HCT116 (cell line): Measurements from ENCODE around the gene DNAJA4. TPM values are rescaled to one million over a fixed set of nuclear protein-coding genes. Genes with fewer than 3 reads are reported as not detected.

Experiments used
- ATAC-seq: fragments of 200-7000 bp; cut with Tn5 transposase; 2 replicates; pipeline ENCODE4 v1.9.1; 2020; ENCODE audit warnings: mild to moderate bottlenecking, moderate library complexity
- BruUV-seq: library from RNA; stranded (reverse); fragments of 400-500 nt; replicated peaks from 2 replicates; lab custom pipeline; 2021; lab: Mats Ljungman, UMichigan
- CTCF ChIA-PET: fragments of 300-600 bp; sonication (Branson Sonifier 250); formaldehyde crosslinking; loops from one replicate; lab custom pipeline; 2021; ENCODE audit warnings: antibody characterized with exemption; lab: Charles Lee
- POLR2A ChIA-PET: fragments of 300-600, 350-600 bp; sonication (Branson Sonifier 250); formaldehyde crosslinking; loops from one replicate; lab custom pipeline; 2021; ENCODE audit warnings: antibody characterized with exemption; lab: Charles Lee
- RAD21 ChIA-PET, 2 experiments: fragments of 300-600 bp; sonication (Branson Sonifier 250); formaldehyde crosslinking; loops; one replicate each; lab custom pipeline; 2023; ENCODE audit warnings: low total read pairs in 2 of 2; ENCODE audit not compliant: uncharacterized antibody in 2 of 2, unreplicated experiment in 2 of 2, low non-redundant PET in 1 of 2; lab: Charles Lee
- DNase-seq: peaks from one replicate; pipeline ENCODE4 v3.0.0-alpha.2; 2010; ENCODE audit warnings: low read depth, low spot score
- H2AFZ ChIP-seq: fragments of 200-600 bp; shearing (Covaris generic), sonication (generic); 2 replicates; pipeline ENCODE4 v1.6.1; 2017; ENCODE audit warnings: low read depth, mixed run types, mixed read lengths, antibody characterized with exemption, low read length; ENCODE audit not compliant: poor library complexity, severe bottlenecking
- H3K27ac ChIP-seq: 2 replicates; pipeline ENCODE4 v1.5.1; 2012; ENCODE audit warnings: low read depth, low read length
- H3K27me3 ChIP-seq: fragments of 200-600 bp; sonication (generic); 2 replicates; pipeline ENCODE4 v1.6.1; 2016; ENCODE audit warnings: mixed run types, low read length, mixed read lengths; ENCODE audit not compliant: insufficient read depth
- H3K36me3 ChIP-seq, 2 experiments: fragments of 200-500 bp in 1 of 2; fragments of 200-600 bp in 1 of 2; sonication (Bioruptor generic) in 1 of 2; sonication (generic) in 1 of 2; 2 replicates each; pipeline versions ENCODE4 v1.5.1 to v1.6.1; 2014 to 2016; ENCODE audit warnings: low read length in 2 of 2, inconsistent platforms in 1 of 2, mixed read lengths in 1 of 2, mixed run types in 1 of 2; ENCODE audit not compliant: insufficient read depth in 2 of 2, control insufficient read depth in 1 of 2
- H3K4me1 ChIP-seq, 2 experiments: fragments of 200-600 bp in 1 of 2; sonication (generic) in 1 of 2; 2 replicates each; pipeline versions ENCODE4 v1.5.1 to v1.6.1; 2012 to 2017; ENCODE audit warnings: low read length in 2 of 2, inconsistent platforms in 1 of 2, mild to moderate bottlenecking in 1 of 2, mixed read lengths in 1 of 2, mixed run types in 1 of 2, moderate library complexity in 1 of 2; ENCODE audit not compliant: insufficient read depth in 2 of 2, control insufficient read depth in 1 of 2
- H3K4me2 ChIP-seq: fragments of 200-600 bp; sonication (generic); 2 replicates; pipeline ENCODE4 v1.6.1; 2017; ENCODE audit warnings: mixed run types, low read length, mixed read lengths
- H3K4me3 ChIP-seq, 2 experiments: fragments of 200-600 bp in 1 of 2; sonication (generic) in 1 of 2; replicated peaks in 1 of 2; 2 replicates each; pipeline ENCODE4 v1.5.1; 2011 to 2016; ENCODE audit warnings: low read length in 2 of 2, control low read depth in 1 of 2, low read depth in 1 of 2, mild to moderate bottlenecking in 1 of 2, mixed read lengths in 1 of 2, mixed run types in 1 of 2
- H3K79me2 ChIP-seq: fragments of 200-600 bp; sonication (generic); 2 replicates; pipeline ENCODE4 v1.6.1; 2017; ENCODE audit warnings: mild to moderate bottlenecking, mixed run types, low read length, moderate library complexity, mixed read lengths; ENCODE audit not compliant: insufficient read depth
- H3K9ac ChIP-seq: fragments of 200-600 bp; sonication (generic); 2 replicates; pipeline ENCODE4 v1.6.1; 2016; ENCODE audit warnings: low read length, mixed read lengths
- H3K9me2 ChIP-seq: fragments of 200-600 bp; sonication (generic), shearing (Covaris generic); 2 replicates; pipeline ENCODE4 v1.6.1; 2017; ENCODE audit warnings: mixed run types, mild to moderate bottlenecking, moderate library complexity; ENCODE audit not compliant: insufficient read depth
- H3K9me3 ChIP-seq, 2 experiments: fragments of 200-500 bp in 1 of 2; fragments of 200-600 bp in 1 of 2; sonication (Bioruptor generic) in 1 of 2; sonication (generic) in 1 of 2; 2 replicates each; pipeline ENCODE4 v1.6.1; 2014 to 2017; ENCODE audit warnings: low read length in 2 of 2, mixed read lengths in 2 of 2, inconsistent platforms in 1 of 2, low read depth in 1 of 2, mild to moderate bottlenecking in 1 of 2, mixed run types in 1 of 2, moderate library complexity in 1 of 2; ENCODE audit not compliant: control insufficient read depth in 1 of 2, insufficient read depth in 1 of 2
- H4K20me1 ChIP-seq: fragments of 200-600 bp; sonication (generic), shearing (Covaris generic); 2 replicates; pipeline ENCODE4 v1.6.1; 2017; ENCODE audit warnings: mixed run types, mild to moderate bottlenecking, moderate library complexity; ENCODE audit not compliant: insufficient read depth
- CEBPB ChIP-seq: IDR thresholded peaks from 2 replicates; pipeline ENCODE4 v1.6.1; 2012; ENCODE audit warnings: low read depth
- ELF1 ChIP-seq: IDR thresholded peaks from 2 replicates; pipeline ENCODE4 v1.6.1; 2012; ENCODE audit warnings: low read depth, borderline replicate concordance
- EZH2 ChIP-seq: fragments of 200-600 bp; sonication (generic); IDR thresholded peaks from 2 replicates; pipeline ENCODE4 v1.6.1; 2017; ENCODE audit warnings: antibody characterized with exemption, mixed run types
- EZH2phosphoT487 ChIP-seq: fragments of 200-600 bp; IDR thresholded peaks from 2 replicates; pipeline ENCODE4 v1.6.1; 2018; ENCODE audit warnings: antibody characterized with exemption, borderline replicate concordance
- FOSL1 ChIP-seq: IDR thresholded peaks from 2 replicates; pipeline ENCODE4 v1.6.1; 2012; ENCODE audit warnings: low read depth
- SP1 ChIP-seq: IDR thresholded peaks from 2 replicates; pipeline ENCODE4 v1.6.1; 2012; ENCODE audit warnings: low read depth
- SRF ChIP-seq: IDR thresholded peaks from 2 replicates; pipeline ENCODE4 v1.6.1; 2012; ENCODE audit warnings: low read depth
- TCF7L2 ChIP-seq: IDR thresholded peaks from 2 replicates; pipeline ENCODE4 v1.7.0; 2011; ENCODE audit warnings: borderline replicate concordance, inconsistent platforms; ENCODE audit not compliant: insufficient read depth, insufficient read length; ENCODE audit errors: extremely low read depth
- YY1 ChIP-seq: IDR thresholded peaks from 2 replicates; pipeline ENCODE4 v1.6.1; 2011; ENCODE audit warnings: low read length, low read depth, moderate library complexity, mild to moderate bottlenecking; ENCODE audit not compliant: insufficient replicate concordance; ENCODE audit errors: extremely low read depth
- ZNF274 ChIP-seq: fragments of 200-500 bp; sonication (Bioruptor generic); IDR thresholded peaks from 2 replicates; pipeline ENCODE4 v1.6.1; 2014; ENCODE audit warnings: mild to moderate bottlenecking, low read depth, low read length, inconsistent platforms
- intact Hi-C: fragments of 100-400 bp; cut with micrococcal nuclease; formaldehyde crosslinking; loops from 2 replicates; pipeline ENCODE4 v1.10.0; 2022
- total RNA-seq: library from RNA; stranded (reverse); gene quantifications from one replicate; pipeline ENCODE4 v1.2.1, GENCODE V29; 2021; ENCODE audit not compliant: unreplicated experiment
- TF ChIP-seq, protein P1 (sequence below): IDR thresholded peaks from 2 replicates; pipeline ENCODE4 v1.6.1; 2012

DNAJA4 gene
- total RNA-seq, 1 experiment from 2014 or later: 66.6 TPM

GRCh38 chr15:78321786-78322185 is 57.4 kb downstream of the DNAJA4 start:
- H3K36me3 ChIP-seq: no peaks in the 10 kb centered on the region
- H3K4me3 ChIP-seq: no peak overlapping the region
- H3K27ac ChIP-seq: no peak overlapping the region
- RAD21 ChIA-PET: no interaction called here
- H2AFZ ChIP-seq: no peak overlapping the region
- H3K9ac ChIP-seq: no peak overlapping the region
- DNase-seq: no peak
- no peak for TF ChIP-seq SP1
- TF ChIP-seq FOSL1: no peak
- no peak for TF ChIP-seq TCF7L2
- no peak for TF ChIP-seq SRF
- TF ChIP-seq EZH2: no peak
- TF ChIP-seq, protein P1, sequence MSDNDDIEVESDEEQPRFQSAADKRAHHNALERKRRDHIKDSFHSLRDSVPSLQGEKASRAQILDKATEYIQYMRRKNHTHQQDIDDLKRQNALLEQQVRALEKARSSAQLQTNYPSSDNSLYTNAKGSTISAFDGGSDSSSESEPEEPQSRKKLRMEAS: no peak
- no peak for TF ChIP-seq CEBPB
- peaks cover 0 to 6% of the 10 kb centered on the region in 2 experiments; a peak in 2 of 4 replicates for H3K4me1 ChIP-seq
- H3K9me2 ChIP-seq: no peaks in the 10 kb centered on the region
- H3K9me3 ChIP-seq: no peaks in the 10 kb centered on the region
- POLR2A ChIA-PET: no interaction called here
- intact Hi-C loops: no loop called here
- BruUV-seq: no TSS peak
- H3K79me2 ChIP-seq: no peaks in the 10 kb centered on the region
- CTCF ChIA-PET: no interaction called here
- H4K20me1 ChIP-seq: no peaks in the 10 kb centered on the region
- H3K4me2 ChIP-seq: no peak overlapping the region
- H3K27me3 ChIP-seq: no peaks in the 10 kb centered on the region
- no peak for ATAC-seq

- RAD21 ChIA-PET: no interaction called here
- Histone ChIP-seq H4K20me1 (no peaks in the 10 kb centered on the region), H3K9ac (no peak overlapping the region), H3K27me3 (no peaks in the 10 kb centered on the region), H3K9me3 (no peaks in the 10 kb centered on the region), H3K79me2 (no peaks in the 10 kb centered on the region), H3K4me2 (no peak overlapping the region), H2AFZ (no peak overlapping the region), H3K9me2 (no peaks in the 10 kb centered on the region), H3K4me3 (no peak overlapping the region), H3K27ac (no peak overlapping the region), H3K4me1 (peaks cover 0 to 2% of the 10 kb centered on the region in 2 experiments; a peak in 1 of 4 replicates), H3K36me3 (no peaks in the 10 kb centered on the region)
- POLR2A ChIA-PET: no interaction called here
- DNase-seq: no peak
- no TSS peak for BruUV-seq
- intact Hi-C loops: no loop called here
- TF ChIP-seq EZH2 (no peak), ELF1 (no peak), EZH2phosphoT487 (no peak), TCF7L2 (no peak), ZNF274 (no peak), YY1 (no peak)
- no peak for ATAC-seq
- CTCF ChIA-PET: no interaction called here
Observed at GRCh38 chr15:78322243-78322642, 57.9 kb downstream of the DNAJA4 start.
